DMS79 treated with DMSO at 0.1 percent for 48 hours (cell line): ENCODE data around the gene MALL.
"Not testable (repeated sequence)": the region's sequence is repeated elsewhere in the genome, so short reads cannot be mapped to it uniquely, and the experiment has no call there.

ENCODE experiments used
- DNase-seq: peaks from one replicate; lab custom pipeline; 2025; lab: John Stamatoyannopoulos, UW

The MALL gene

DNA sequence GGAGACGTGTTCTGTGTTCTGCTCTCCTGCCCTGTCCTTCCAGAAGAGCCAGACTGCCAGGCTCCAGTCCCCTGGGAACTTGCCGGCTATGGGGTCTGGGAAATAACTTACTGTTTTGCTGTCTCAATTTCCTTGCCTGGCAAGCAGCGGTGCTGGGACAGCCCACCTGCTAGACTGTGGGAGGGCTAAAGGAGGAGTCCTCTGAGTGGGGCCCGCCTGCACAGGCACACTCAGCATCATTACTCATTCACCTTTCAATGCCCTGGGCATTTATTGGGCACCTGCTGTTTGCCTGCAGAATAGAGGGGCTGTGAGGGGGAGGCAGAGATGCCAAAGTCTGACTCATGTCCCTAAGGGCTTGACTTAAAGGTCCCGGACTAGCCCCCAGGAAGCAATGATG lies 65.4 kb downstream of the MALL start:
- not testable (repeated sequence) for DNase-seq

- not testable (repeated sequence) for DNase-seq
Measured at GRCh38 chr2:110049769-110050168, 65.9 kb downstream of the MALL start.

DNA sequence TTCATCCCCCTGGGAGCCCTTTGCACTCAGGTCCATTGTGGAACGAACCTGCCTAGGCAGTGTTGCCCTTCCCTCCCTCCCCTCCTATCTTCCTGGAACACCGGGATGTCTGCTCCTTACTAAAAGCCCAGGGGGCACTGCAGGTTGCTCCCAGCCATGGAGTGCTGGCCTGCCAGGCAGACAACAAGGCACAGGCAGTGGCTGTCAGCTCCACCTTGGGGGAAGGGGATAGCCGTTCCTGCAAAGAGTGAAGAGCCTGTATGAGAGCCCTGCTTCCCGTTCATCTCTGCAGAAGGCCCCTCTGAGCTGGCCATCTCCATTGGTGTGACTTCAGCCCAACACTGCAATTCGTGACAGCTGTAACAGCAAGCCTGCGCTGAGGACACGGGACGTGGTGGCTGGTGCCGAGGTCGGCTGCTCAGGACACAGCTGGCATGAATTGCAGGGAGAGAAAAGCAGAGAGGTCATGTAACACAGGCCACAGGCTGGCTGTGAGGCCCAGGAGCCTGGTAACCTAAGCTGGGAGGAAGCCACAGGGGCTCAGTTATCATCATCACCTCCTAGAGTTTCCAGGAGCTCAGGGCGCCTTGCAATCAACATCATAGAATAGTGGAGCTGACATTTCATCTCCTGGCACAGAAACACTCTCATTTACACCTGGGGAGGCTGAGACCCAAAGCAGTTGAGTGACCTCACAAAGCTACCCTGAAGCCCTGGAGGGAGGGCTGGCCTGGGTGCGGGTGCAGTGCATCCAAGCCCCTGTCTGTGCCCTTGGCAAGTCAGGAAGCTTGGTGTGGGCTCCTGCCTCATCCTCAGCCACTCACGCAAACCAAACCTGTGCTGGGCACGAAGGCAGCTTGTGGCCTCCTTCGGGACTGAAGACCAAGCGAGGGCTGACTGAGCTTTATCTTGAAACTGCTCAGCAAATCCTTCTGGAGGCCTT lies 67.1 kb downstream of the MALL start:
- not testable (repeated sequence) for DNase-seq

- DNase-seq = not testable (repeated sequence)
Measured at GRCh38 chr2:110047225-110047624, 68.4 kb downstream of the MALL start.

DNA sequence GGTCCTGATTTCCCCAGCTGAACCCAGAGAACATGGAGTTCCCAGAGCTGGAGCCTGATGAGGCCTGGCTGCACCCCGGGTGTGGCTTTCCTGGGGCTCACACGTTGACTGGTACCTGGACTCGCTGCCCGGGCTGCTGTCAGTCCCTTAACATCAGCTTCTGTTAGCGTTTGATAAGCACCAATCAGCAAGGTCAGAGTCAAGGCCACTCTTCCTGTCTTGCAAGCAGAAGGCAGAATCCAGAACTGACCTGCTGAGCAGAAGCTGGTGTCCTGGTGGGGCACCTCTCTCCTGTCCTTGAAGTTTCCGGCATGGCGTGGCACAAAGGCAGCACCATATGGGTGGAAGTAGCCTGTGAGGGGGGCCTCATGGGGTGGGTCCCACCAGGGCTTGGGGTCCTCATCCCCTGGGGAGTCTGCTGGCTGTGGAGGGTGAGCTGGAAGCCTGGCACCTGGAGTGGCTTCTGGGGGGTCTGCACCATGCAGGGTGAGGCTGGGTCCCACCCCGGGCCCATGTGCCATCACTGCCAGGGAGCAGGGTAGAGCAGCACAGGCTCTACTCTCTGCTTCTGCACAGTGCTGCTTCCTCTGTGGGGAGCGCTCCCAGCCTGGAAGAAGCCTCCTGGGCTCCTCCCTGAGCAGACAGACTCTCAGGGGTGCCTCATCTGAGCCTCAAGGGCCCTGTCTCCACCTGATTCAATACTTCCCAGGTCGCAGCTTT lies 73.5 kb downstream of the MALL start:
- not testable (repeated sequence) for DNase-seq

GRCh38 chr2:110037336-110037735 lies 78.3 kb downstream of the MALL start:
- not testable (repeated sequence) for DNase-seq

GRCh38 chr2:110035384-110035783 lies 80.2 kb downstream of the MALL start:
- DNase-seq = not testable (repeated sequence)

- DNase-seq = not testable (repeated sequence)
Measured at GRCh38 chr2:110034935-110035334, 80.7 kb downstream of the MALL start.
